ENCODE data around the gene CNGB1. TPM values are rescaled to one million over a fixed set of nuclear protein-coding genes. Genes with fewer than 3 reads are reported as not detected.
A peak's percentile ranks its signal among the peaks of the same experiment; 100 is the strongest.

The CNGB1 gene
- total and polyA plus RNA-seq, 8 donors = 0.03 to 0.23 (median 0.14) TPM; not detected in 1

GRCh38 chr16:57985204-57986181, 14.6 kb upstream of the CNGB1 start:
- no peak for TF ChIP-seq CTCF (IDR thresholded peaks at IDR 0.05)
- H3K36me3 ChIP-seq = no peaks in the 10 kb centered on the region
- H3K4me3 ChIP-seq = peak overlapping the region; percentile 44 to 53
- peaks cover 11 to 13% of the 10 kb centered on the region in 2 donors for H3K4me1 ChIP-seq
- peak in 2 of 4 donors; percentile 33 to 75 for DNase-seq
- intact Hi-C loops (cut with DNase I) = no loop called here
- peak; percentile 58 for ATAC-seq
- no peak overlapping the region for H3K27ac ChIP-seq
- peaks cover 0 to 19% of the 10 kb centered on the region in 2 donors for H3K27me3 ChIP-seq
- no peaks in the 10 kb centered on the region for H3K9me3 ChIP-seq

GRCh38 chr16:57984443-57985203, 13.7 kb upstream of the CNGB1 start:
- no peak for TF ChIP-seq CTCF (IDR thresholded peaks at IDR 0.05)
- Histone ChIP-seq H3K4me1 (peaks cover 11 to 13% of the 10 kb centered on the region in 2 donors), H3K27me3 (peaks cover 0 to 19% of the 10 kb centered on the region in 2 donors), H3K4me3 (peak overlapping the region; percentile 44 to 53), H3K36me3 (no peaks in the 10 kb centered on the region), H3K9me3 (no peaks in the 10 kb centered on the region), H3K27ac (no peak overlapping the region)
- intact Hi-C loops (cut with DNase I) = no loop called here
- DNase-seq = peak; percentile 48 to 97 (median 90)
- ATAC-seq = peak; percentile 98

- no peaks in the 10 kb centered on the region for H3K9me3 ChIP-seq
- ATAC-seq (no peak), DNase-seq (no peak)
- no peak overlapping the region for H3K4me3 ChIP-seq
- TF ChIP-seq CTCF (IDR thresholded peaks at IDR 0.05) = no peak
- H3K27me3 ChIP-seq = peaks cover 0 to 19% of the 10 kb centered on the region in 2 donors
- no peak overlapping the region for H3K27ac ChIP-seq
- H3K36me3 ChIP-seq = no peaks in the 10 kb centered on the region
- intact Hi-C loops (cut with DNase I) = no loop called here
- H3K4me1 ChIP-seq = peaks cover 11 to 13% of the 10 kb centered on the region in 2 donors
These were observed 11.5 kb upstream of the CNGB1 start for GRCh38 chr16:57982385-57982784.

- Histone ChIP-seq H3K27me3 (peaks cover 0 to 19% of the 10 kb centered on the region in 2 donors), H3K4me3 (no peak overlapping the region), H3K4me1 (peaks cover 11 to 13% of the 10 kb centered on the region in 2 donors), H3K9me3 (no peaks in the 10 kb centered on the region), H3K36me3 (no peaks in the 10 kb centered on the region), H3K27ac (no peak overlapping the region)
- intact Hi-C loops (cut with DNase I) = no loop called here
- DNase-seq (peak in 1 of 4 donors; percentile 7), ATAC-seq (no peak)
- no peak for TF ChIP-seq CTCF (IDR thresholded peaks at IDR 0.05)
These were observed 10.7 kb upstream of the CNGB1 start for GRCh38 chr16:57981636-57982035.

Data from left lung (tissue), 10 donors.